GM18508 (cell line): ENCODE measurements around the gene SUCLA2.
"Not testable (repeated sequence)": the region's sequence is repeated elsewhere in the genome, so short reads cannot be mapped to it uniquely, and the experiment has no call there.

Source experiments
- ATAC-seq: cut with Tn5 transposase; IDR thresholded peaks from one replicate; pipeline ENCODE4 v1.9.1; 2021; ENCODE audit warnings: moderate number of reproducible peaks; ENCODE audit not compliant: insufficient read depth, unreplicated experiment

The SUCLA2 gene

GRCh38 chr13:48001114-48001881 lies at the start of gene SUCLA2:
TSS of gene SUCLA2 (minus strand) at chr13:48001273. CDS start at chr13:48001269, 4 bp downstream.
- ATAC-seq: peak; percentile 90

- no peak for ATAC-seq
These were observed 49.5 kb upstream of the SUCLA2 start for GRCh38 chr13:48050550-48050949.

GRCh38 chr13:48043789-48044503 lies 42.9 kb upstream of the SUCLA2 start:
- ATAC-seq: no peak

- no peak for ATAC-seq
These were observed 41.8 kb upstream of the SUCLA2 start for GRCh38 chr13:48042894-48043293.

GRCh38 chr13:48040896-48041295 lies 39.8 kb upstream of the SUCLA2 start:
- no peak for ATAC-seq

- ATAC-seq: no peak
These were observed 39.0 kb upstream of the SUCLA2 start for GRCh38 chr13:48040049-48040448.

GRCh38 chr13:48038761-48039160 lies 37.7 kb upstream of the SUCLA2 start:
- no peak for ATAC-seq

- ATAC-seq: peak; percentile 74
These were observed 36.5 kb upstream of the SUCLA2 start, which contains the start of gene NUDT15 for GRCh38 chr13:48037346-48038173. TSS of gene NUDT15 (plus strand) at chr13:48037726. CDS start at chr13:48037747, 21 bp downstream.

GRCh38 chr13:48029859-48030258 lies 28.8 kb upstream of the SUCLA2 start:
- ATAC-seq: no peak

GRCh38 chr13:48028066-48028465 lies 27.0 kb upstream of the SUCLA2 start:
- no peak for ATAC-seq

GRCh38 chr13:48019796-48020195 lies 18.7 kb upstream of the SUCLA2 start:
- ATAC-seq: no peak

- no peak for ATAC-seq
These were observed 17.6 kb upstream of the SUCLA2 start for GRCh38 chr13:48018637-48019036.

GRCh38 chr13:48014359-48014758 lies 13.3 kb upstream of the SUCLA2 start:
- no peak for ATAC-seq

GRCh38 chr13:48012668-48013067 lies 11.6 kb upstream of the SUCLA2 start:
- ATAC-seq: no peak

GRCh38 chr13:48010698-48011097 lies 9.6 kb upstream of the SUCLA2 start:
- ATAC-seq: no peak

GRCh38 chr13:48009284-48009683 lies 8.2 kb upstream of the SUCLA2 start:
- ATAC-seq: no peak

- no peak for ATAC-seq
These were observed 5.3 kb upstream of the SUCLA2 start for GRCh38 chr13:48006396-48006795.

- ATAC-seq: no peak
These were observed 3.1 kb upstream of the SUCLA2 start for GRCh38 chr13:48004201-48004600.

- ATAC-seq: not testable (repeated sequence)
These were observed 926 bp upstream of the SUCLA2 start for GRCh38 chr13:48001999-48002398.

- peak; percentile 31 for ATAC-seq
These were observed 437 bp downstream of the SUCLA2 start for GRCh38 chr13:48000559-48001113.
